Left hindlimb (tissue), 1 donor: Measurements from ENCODE around the gene CDCP1.
"Not testable (repeated sequence)": the region's sequence is repeated elsewhere in the genome, so short reads cannot be mapped to it uniquely, and the experiment has no call there.

Experiments used
- DNase-seq: peaks from one replicate; pipeline ENCODE4 v3.0.0-alpha.2; 2018

Gene CDCP1

DNA sequence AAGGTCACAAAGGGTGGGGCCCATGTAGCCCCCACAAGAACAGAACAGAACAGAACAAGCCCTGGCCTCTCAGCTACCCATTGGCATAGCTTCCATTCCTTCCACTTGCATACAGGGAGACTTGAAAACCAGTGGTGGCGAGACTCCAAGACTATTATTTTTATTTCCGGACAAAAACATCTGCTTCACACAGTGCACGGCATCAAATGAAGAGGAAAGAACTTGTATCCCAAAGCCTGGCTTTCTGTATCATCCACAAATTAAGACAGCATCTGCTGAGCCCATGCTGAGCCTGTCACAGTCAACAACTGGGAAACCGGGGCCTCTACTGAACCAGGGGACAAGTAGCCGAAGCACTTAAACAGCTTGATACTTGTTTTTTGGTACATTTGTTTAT is 64.0 kb downstream of the CDCP1 start:
- DNase-seq = no peak

DNA sequence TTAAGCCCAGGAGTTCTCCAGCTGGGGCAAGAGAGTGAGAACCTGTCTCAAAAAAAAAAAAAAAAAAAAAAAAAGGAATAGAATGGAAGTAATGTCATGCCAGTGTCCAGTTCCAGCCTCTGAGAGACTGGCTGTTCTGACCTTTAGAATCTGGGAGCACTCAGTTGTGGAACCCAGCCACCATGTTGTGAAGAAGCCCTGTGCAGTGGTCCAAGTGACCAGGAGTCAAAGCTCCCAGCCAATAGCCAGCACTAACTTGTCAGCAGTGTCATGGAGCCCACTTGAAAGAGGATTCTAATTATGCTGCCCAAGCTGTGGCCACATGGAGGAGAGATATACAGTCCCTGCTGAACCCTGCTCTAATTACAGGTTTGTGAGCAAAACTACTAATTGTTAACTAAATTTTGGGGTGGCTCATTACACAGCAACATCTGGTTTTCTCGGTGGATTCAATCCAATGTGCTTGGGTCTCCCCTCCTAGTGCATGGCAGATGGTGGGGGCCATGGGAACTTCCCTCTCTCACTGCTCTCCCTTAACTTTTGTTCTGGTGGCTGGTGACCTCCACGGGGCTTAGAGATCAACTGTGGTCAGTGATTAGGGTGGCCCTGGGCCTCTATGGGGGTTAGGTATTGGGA is 64.6 kb downstream of the CDCP1 start:
- no peak for DNase-seq

DNA sequence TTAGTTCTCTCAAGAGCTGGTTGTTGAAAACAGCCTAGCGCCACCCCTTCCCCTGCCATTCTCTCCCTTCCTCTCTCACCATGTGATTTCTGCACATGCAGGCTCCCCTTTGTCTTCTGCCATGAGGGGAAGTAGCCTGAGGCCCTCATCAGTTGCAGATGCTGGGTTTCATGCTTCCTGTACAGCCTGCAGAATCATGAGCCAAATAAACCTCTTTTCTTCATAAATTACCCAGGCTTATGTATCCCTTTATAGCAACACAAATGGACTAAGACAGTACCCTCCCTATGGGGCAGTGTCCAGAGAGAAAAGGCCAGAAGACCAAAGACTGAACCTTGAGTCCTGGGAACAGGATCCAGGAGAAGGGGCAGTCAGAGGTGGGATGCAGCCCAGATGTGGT is 65.4 kb downstream of the CDCP1 start:
- DNase-seq = no peak

DNA sequence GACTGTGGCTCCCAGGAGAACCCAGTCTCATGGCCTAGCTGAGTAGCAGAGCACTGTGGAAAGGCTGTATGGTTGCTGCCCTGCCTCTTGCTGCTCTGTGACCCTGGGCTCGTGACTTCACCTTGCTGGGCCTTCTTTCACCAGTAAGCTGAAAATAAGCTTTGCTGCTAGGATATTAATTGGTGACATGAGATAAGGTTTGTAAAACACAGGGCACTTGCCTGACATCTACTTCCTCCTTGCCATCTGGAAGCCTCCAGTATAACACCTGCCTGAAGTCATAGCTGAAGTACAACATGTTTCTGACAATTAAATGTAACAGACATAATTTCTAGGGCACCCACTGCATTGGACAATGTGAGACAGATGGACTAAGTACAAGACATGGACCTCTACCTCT is 66.5 kb downstream of the CDCP1 start:
- no peak for DNase-seq

DNA sequence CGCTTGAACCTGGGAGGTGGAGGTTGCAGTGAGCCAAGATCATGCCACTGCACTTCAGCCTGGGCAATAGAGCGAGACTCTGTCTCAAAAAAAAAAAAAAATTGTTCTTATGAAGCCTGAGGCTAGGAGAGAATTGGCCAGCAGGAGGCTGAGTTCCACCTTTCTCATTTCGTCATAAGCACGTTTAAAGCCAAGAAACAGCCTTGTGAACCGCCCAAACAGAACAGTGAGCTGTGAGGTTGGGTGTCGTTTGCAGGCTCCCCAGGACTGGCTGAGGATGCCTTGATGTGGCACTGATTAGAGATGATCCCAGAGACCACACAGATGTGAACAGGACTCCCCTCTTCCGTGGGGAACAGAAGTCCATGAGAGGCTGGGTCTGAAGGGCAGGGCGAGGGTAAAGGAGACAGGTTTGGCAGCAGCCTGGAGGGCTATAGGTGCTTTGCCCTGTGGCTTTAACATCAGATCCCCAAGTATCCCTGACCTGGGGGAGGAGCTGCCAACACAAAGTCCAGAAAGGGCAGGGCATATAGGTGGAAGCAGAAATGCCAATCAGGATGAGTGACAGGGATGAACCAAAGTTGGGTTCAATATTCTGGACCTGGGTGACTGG is 67.2 kb downstream of the CDCP1 start:
- DNase-seq = no peak

DNA sequence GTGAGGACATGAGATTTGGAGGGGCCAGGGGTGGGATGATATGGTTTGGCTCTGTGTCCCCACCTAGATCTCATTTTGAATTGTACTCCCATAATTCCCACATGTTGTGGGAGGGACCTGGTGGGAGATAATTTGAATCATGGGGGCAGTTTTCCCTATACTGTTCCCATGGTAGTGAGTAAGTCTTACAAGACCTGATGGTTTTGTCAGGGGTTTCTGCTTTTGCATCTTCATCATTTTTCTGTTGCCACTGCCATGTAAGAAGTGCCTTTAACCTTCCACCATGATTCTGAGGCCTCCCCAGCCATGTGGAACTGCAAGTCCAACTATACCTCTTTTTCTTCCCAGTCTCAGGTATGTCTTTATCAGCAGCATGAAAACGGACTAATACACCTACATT is 67.9 kb downstream of the CDCP1 start:
- DNase-seq = not testable (repeated sequence)

DNA sequence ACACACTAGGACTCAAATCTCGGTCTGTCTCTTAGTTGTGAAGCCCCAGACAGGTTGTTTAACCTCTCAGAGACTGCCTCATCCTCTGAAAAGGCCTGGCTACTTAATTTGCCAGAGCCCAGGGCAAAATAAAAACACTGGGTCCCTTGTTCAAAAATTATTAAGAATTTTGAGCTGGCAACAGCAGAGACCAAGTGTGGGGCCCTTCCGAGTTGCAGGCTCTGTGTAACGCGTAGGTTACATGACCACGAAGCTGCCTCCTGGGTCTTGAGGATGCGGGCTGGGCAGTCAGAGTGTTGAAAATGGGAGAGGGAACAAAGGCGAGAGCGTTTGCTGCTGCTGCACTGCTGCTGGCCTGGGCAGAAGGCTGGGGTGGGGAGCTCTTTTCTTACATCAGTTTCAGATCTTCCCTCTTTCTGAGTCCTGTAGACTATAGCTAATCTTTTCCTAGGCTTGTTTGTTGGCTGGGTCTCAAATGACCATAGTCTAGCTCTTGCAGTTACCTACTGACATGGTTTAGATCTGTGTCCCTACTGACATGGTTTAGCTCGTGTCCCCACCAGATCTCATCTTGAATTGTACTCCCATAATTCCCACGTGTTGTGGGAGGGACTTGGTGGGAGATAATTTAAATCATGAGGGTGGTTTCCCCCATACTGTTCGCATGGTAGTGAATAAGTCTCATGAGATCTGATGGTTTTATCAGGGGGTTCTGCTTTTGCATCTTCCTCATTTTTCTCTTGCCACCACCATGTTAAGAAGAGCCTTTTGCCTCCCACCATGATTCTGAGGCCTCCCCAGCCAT is 70.2 kb downstream of the CDCP1 start:
- no peak for DNase-seq

DNA sequence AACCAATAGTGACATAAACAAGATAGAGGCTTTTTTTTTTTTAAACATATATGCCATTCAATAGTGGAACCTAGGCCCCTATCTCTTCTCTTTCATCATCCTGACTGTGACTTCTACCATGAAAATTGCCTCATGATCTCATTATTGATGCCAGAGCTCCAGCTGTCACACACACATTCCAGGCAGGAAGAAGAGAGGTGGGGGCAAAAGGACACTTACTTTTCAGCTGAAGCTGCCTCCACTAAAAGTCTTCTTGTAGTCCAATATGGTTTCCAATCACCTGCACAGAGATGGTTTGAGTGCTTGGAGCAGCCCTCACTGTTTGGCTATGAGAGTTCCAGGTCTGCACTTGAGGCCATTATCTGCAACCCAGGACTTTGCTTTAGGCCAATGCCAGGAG is 75.1 kb downstream of the CDCP1 start:
- DNase-seq = no peak

DNA sequence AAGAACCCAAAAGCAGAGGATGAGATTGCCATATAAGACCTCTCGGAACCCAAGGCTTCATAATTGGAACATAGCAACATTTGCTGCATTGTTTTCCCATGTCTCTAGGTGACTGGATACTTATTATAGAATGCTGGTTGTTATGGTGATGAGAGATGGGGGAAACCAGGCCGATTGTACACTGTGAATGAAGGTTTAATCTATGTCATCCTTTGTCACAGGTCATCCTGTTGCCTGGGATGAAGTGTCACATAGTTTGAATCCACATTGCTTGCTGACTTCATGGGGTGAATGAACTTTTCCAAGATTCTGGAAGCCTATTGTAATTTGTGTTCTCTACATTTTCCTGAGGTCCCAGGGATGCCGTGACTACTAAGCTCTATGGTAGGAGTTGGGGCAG is 78.2 kb downstream of the CDCP1 start:
- no peak for DNase-seq

DNA sequence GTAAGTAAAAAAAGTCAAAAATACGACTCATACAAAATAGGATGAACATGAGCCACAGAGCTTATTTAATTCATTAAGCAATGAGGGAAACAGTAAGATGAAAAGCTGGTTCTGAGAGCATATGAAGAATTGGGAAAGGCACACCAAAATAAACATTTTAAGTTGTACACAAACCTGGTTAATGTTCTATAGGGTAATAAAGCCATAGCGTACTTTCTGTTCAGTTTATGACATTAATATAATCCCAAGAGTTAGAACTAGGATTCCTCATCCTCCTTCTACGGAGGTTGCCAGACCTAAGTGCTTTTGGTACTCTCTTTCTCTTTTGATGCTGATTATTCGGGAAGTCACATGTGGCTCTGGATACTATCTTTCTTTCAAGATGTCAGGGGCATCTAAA is 78.7 kb downstream of the CDCP1 start:
- DNase-seq = no peak

DNA sequence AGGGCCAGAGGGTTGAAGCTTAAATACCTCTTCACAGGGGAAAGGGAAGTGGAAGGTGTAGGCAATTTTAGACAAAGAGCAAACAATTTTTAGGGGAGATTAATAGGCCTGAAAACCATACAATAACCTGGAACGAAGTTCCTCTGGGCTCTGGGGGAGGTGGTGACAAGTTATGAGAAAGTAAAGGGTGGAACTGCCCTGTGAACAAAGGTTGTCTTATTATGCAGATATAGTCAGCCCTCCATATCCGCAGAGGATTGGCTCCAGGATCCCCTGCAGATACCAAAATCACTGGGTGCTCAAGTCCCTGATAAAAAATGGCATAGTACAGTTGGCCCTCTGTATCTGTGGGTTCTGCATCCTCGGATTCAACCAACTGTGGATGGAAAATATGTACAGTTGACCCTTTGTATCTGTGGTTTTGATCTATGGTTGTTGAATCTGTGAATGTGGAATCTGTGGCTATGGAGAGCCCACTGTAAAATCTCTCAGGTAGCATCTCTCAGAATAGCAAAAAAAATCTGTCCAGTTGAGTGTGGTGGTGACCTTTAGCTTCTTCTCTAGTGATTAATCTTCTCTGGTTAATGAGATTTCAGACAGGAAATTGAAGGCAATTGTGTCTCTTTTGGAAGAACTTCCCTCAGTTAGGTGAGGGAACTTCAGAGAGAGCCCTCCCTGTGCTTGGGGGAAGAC is 79.9 kb downstream of the CDCP1 start:
- no peak for DNase-seq

DNA sequence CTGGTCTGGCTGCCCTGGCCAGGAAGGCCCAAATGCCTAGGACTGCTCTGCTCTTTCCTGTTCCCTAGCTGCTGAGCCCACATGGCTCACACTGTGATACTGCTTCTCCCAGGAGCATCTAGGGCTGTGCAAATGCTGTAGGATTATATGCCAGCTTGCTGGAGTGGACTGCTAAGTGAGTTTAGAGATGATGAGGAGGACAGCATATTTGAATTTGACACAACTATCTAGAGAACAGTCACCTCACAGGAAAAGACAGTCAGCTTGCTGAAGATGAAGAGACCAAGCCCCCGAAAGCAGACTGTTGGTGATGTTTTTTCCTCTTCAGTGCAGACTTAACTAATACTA is 80.8 kb downstream of the CDCP1 start:
- DNase-seq = no peak

DNA sequence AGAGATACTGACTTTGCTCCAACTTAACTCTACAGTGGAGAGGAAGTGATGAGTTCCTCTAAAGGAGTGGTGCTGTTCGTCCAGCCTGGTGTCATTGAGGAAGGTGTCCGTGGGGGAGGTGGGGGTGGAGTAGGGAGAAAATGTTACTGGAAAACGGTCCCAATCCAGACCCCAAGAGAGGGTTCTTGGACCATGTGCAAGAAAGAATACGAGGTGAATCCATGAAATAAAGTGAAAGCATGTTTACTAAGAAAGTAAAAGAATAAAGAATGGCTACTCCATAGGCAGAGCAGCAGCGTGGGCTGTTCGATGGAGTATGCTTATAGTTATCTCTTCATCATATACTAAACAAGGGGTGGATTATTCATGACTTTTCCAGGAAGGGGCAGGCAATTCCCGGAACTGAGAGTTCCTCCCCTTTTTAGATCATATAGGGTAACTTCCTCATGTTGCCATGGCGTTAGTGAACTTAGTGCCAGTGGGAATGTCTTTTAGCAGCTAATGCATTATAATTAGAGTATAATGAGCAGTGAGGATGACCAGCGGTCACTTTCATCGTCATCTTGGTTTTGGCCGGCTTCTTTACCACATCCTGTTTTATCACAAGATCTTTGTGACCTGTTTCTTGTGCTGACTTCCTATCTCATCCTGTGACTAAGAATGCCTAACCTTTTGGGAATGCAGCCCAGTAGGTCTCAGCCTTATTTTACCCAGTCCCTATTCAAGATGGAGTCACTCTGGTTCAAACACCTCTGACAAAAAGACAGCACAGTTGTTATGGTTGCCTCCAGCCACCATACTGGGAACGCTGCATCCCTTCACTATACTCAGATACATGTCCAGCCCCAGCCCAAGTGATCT is 81.4 kb downstream of the CDCP1 start:
- DNase-seq = peak; percentile 54

DNA sequence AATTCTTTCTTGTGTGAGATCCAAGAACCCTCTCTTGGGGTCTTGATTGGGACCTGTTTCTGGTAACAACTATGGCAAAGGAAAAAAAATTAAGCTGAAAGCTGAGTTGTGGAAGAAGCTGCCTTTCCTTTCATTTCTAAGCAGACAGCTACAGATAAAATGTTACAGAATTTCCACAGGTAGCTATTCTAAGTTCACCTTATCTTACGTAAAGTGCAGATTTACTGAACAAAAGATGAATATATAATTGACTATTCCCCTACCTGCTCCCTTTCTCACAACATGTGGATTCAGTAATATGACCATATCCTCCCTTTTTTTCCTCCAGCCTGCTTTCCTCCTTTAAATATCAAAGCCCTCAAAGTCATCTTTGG is 83.5 kb downstream of the CDCP1 start:
- DNase-seq = no peak

DNA sequence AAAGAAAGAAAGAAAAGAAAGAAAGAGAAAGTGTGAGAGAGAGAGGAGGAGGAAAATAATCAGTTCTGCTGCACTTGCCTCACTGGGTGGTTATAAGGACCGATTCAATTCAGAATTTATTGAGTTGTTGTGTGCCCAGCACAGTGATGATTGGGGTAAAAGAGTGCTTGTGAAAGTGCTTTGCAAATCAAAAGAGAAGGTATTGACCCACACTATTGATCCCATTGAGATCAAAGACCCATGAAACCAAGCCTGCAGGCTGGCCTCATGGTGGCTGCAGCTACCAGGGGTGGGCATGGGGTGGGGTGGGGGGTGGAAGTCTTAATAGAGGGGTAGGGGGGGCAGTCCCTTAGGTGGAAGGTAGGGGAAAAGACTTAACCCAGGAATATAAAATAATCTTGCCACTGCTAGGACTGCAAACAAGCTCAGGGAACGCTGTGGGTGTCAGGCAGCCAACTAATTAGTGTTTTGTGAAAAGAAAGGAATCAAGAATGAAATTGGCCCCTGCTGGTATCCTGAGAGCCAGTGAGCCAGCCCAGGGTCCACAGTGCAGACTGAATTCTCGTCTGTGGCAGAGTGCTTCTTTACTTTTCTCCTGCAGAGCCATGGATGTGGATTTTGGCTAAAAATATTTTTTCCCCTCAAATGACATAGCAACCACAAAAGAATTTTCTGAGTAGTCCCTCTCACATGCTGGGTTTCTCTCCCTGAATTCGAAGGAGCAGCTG is 85.8 kb downstream of the CDCP1 start:
- no peak for DNase-seq

DNA sequence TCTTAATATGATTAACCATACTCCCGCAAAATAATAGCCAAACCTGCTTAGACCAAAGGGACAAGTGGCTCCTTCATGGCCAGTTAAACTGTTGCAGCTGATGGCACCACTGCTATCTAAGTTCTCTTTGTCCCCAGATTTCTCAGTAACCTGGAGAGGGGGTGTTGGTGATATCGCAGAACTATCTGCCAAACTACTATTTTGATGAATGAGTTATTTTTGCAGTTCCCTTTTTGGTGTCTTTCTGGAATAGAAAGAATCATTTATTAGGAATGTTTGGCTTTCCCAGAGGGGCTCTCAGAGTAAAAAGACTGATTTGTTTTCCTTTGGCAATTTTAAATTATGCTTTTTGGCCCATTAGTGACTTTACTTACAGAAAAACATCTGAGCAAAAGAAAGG is 87.0 kb downstream of the CDCP1 start:
- DNase-seq = no peak

DNA sequence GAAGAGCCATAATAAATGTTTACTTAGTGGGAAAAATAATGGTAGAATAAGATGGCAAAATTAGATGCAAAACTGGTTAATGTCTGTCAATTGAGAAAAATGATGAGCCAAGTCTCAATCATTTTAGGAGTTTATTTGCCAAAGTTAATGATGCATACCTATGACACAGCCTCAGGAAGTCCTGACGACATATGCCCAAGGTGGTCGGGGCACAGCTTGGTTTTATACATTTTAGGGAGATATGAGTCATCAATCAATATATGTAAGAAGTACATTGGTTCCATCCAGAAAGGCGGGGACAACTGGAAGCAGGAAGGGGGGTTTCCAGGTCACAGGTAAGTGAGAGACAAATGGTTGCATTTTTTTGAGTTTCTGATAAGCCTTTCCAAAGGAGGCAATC is 88.6 kb downstream of the CDCP1 start:
- DNase-seq = no peak

DNA sequence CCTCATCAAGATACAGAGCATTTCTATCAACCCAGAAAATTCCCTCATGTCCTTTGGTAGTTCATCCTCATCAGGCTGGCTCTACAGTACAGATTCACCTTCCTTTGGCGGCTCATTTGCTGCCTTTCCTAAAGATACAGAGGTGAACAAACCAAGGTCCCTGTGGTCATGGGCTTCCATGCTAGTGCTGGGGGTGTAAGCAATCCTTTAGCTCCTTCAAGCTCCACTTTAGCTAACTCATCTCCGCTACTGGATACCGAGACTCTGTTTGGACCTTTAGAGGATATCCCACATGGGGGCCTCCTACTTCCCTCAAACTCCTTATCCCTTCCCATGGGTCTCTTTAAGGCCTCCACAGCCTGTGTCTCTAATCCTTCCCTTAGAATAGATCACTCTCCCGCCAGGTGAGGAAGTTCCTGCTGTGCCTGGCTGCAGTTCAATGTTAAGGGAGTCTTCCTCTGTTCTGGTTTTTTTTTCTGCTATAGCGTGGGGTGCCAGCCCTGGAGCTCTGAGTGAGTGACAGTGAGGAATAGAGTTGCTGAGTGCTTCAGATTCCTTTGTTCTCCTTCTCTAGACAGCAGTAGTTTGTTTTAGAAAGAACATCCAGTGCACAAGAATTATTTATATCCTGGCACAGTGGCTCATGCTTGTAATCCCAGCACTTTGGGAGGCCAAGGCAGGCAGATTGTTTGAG is 89.4 kb downstream of the CDCP1 start:
- no peak for DNase-seq

DNA sequence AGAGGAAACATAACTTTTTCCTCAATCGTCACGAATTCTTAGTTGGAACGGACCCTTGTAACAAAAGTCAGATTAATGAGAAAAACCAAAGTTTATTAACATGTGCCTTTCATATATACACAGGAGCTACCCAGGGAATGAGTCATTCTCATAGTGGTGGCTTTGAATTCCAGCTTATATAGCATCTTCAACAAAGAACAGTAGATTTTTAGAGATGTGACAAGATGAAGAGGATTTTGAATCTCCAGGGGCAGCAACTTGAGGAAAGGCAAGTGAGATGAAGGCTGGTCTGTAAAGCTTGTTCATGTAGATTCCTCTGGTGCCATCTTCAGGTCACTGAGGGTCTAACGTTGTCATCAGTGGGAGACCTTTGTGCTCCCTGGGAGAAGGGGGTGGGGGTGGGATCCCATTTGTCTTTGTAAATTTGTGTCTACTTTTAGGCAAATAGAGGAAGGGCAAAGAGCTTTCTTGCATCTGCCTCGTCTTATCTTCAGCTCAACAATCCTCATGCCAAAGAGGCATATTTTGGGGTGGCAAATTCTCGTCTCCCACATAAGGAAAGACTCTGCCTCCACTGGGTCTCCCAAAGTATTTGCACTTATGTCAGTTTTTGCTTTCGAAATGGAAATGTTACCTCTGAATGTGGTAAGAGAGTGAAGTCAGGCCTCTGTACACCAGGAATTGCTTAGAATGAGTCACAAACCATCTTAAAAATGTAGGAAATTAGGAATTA is 90.6 kb downstream of the CDCP1 start:
- no peak for DNase-seq

DNA sequence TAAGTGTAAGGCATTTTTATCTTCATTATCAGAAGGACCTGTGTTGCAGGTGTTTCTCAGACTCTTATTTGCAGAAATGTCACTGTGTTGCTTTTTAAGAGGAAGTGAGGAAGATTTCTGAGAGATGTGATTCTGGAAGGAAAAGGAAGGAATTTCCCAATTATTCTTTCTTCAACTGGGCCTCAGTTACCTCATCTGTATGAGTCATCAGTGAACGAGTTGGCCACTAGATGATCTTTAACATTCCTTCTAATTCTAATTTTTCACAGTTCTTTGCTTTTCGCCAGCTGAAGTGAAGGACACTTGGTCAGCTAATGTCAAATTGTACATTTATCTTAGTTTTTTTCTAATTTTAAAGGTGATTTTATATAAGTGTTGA is 91.2 kb downstream of the CDCP1 start:
- no peak for DNase-seq
